Heart right ventricle (tissue), 16 donors: ENCODE measurements around the gene PLSCR5. TPM values are rescaled to one million over a fixed set of nuclear protein-coding genes. Genes with fewer than 3 reads are reported as not detected.

Experiments
- ATAC-seq, 8 donors: fragments of 200-7000 bp; cut with Tn5 transposase; one replicate each; pipeline ENCODE4 v1.9.1; 2020; ENCODE audit warnings: mild to moderate bottlenecking in 8 of 8, moderate library complexity in 8 of 8, moderate number of reproducible peaks in 1 of 8
- DNase-seq, 2 donors: peaks; one replicate each; pipeline ENCODE4 v3.0.0-alpha.2; 2020
- H3K27ac ChIP-seq, 10 donors: fragments of 200-600 bp; sonication (generic) in 2 of 10; one replicate each; pipeline versions ENCODE4 v1.5.0 to v1.8.0; 2020 to 2022; ENCODE audit warnings: mild to moderate bottlenecking in 3 of 10
- H3K27me3 ChIP-seq, 7 donors: fragments of 200-600 bp; one replicate each; pipeline ENCODE4 v1.8.0; 2021 to 2022; ENCODE audit warnings: mild to moderate bottlenecking in 2 of 7
- H3K36me3 ChIP-seq, 9 donors: fragments of 200-600 bp; sonication (generic) in 1 of 9; one replicate each; pipeline versions ENCODE4 v1.5.0 to v1.8.0; 2020 to 2022; ENCODE audit warnings: mild to moderate bottlenecking in 2 of 9
- H3K4me1 ChIP-seq, 9 donors: fragments of 200-600 bp; sonication (generic) in 1 of 9; one replicate each; pipeline versions ENCODE4 v1.5.0 to v1.8.0; 2020 to 2022; ENCODE audit warnings: mild to moderate bottlenecking in 4 of 9
- H3K4me3 ChIP-seq, 10 donors: fragments of 200-600 bp; sonication (generic) in 2 of 10; one replicate each; pipeline versions ENCODE4 v1.5.0 to v1.8.0; 2020 to 2022; ENCODE audit warnings: mild to moderate bottlenecking in 7 of 10, moderate library complexity in 2 of 10
- H3K9me3 ChIP-seq, 11 donors: fragments of 200-600 bp in 10 of 11; sonication (generic) in 2 of 11; one replicate each; pipeline versions ENCODE4 v1.5.0 to v1.8.0; 2013 to 2022; ENCODE audit warnings: mild to moderate bottlenecking in 2 of 11, control low read depth in 1 of 11, moderate library complexity in 1 of 11
- CTCF ChIP-seq, 9 donors: fragments of 200-600 bp; sonication (generic) in 2 of 9; IDR thresholded peaks; one replicate each; pipeline versions ENCODE4 v1.5.0 to v1.8.0; 2021 to 2022; ENCODE audit warnings: antibody characterized with exemption in 9 of 9, mild to moderate bottlenecking in 5 of 9, moderate library complexity in 1 of 9
- WGBS, 2 donors: extraction: QIAGEN DNeasy Blood & Tissue Kit; methylation state at CpG; one replicate each; pipeline ENCODE4 v1.1.7; 2013; ENCODE audit warnings: inconsistent platforms in 1 of 2; 5-methylcytosine and 5-hydroxymethylcytosine counted together
- intact Hi-C, 10 donors: fragments of 100-400 bp; cut with DNase I; formaldehyde crosslinking; loops; one replicate each; pipeline versions ENCODE4 v1.11.1 to v1.14.2; 2022
- polyA plus RNA-seq, 2 donors: library from polyadenylated mRNA; stranded (reverse); fragments of 200-250 nt; gene quantifications; one replicate each; pipeline ENCODE4 v1.2.3, GENCODE V29; 2013
- total RNA-seq, 10 donors: library from RNA; stranded (reverse); fragmentation: NEBNext Ultra II Directional in 3 of 10; extraction: Animal tissue kit (Norgen Biotek cat#: 25700) in 3 of 10; gene quantifications; one replicate each; pipeline versions ENCODE4 v1.2.1 to v1.2.4, GENCODE V29; 2021 to 2023
- donor health status: Arrhythmogenic right ventricular cardiomyopathy.
- donor health status: ischemic (EF 13 %, LVEDD 7.1; RV severe dilation, severe dysfunction).
- donor health status: healthy with polysubstance abuse.
- donor health status: DM: no; HTN: yes; CAD: no.
- donor health status: DM: no; HTN: no; CAD: no.
- donor health status: ischemic (EF 25% LVEDD 6.9; RV normal size, moderate dysfunction).
- donor health status: ischemic (EF 25% LVEDD 5.7; RV mildly dilated, moderate dysfunction).
- donor health status: healthy.
- donor health status: DM: yes; HTN: yes; CAD: no.
- donor health status: Ischemic cardiomyopathy.
- donor health status: ischemic (EF 35%, LVEDD 5.7; RV mildly dilated, moderate dysfunction).
- donor health status: nonischemic (EF 11% LVEDD 7.7; RV severe dilation, severe dysfunction).
- donor health status: DM: yes; HTN: yes; CAD: no.
- donor health status: PGD.
- donor health status: ischemic (EF 29% LVEDD 5.4; RV normal size, mild dysfunction).
- donor health status: nonischemic (EF 23%, LVEDD 6.1; RV moderate dilation, normal function).

PLSCR5 gene
- total and polyA plus RNA-seq, 12 donors: not detected

GRCh38 chr3:146636881-146637280, 31.7 kb upstream of the PLSCR5 start:
- no peak for ATAC-seq
- 83 to 90% methylated on average over 2 of the region's 2 CpGs for WGBS, 2 donors
- H3K27me3 ChIP-seq: no peaks in the 10 kb centered on the region
- H3K4me3 ChIP-seq: no peak overlapping the region
- TF ChIP-seq CTCF (IDR thresholded peaks at IDR 0.05): no peak
- no peaks in the 10 kb centered on the region for H3K9me3 ChIP-seq
- H3K27ac ChIP-seq: no peak overlapping the region
- no peaks in the 10 kb centered on the region for H3K36me3 ChIP-seq
- intact Hi-C loops: no loop called here
- no peak for DNase-seq
- no peaks in the 10 kb centered on the region for H3K4me1 ChIP-seq

GRCh38 chr3:146634346-146634745, 29.2 kb upstream of the PLSCR5 start:
- intact Hi-C loops: no loop called here
- Histone ChIP-seq H3K27me3 (no peaks in the 10 kb centered on the region), H3K4me3 (no peak overlapping the region), H3K27ac (no peak overlapping the region), H3K4me1 (no peaks in the 10 kb centered on the region), H3K9me3 (no peaks in the 10 kb centered on the region), H3K36me3 (no peaks in the 10 kb centered on the region)
- ATAC-seq: no peak
- no peak for DNase-seq
- no peak for TF ChIP-seq CTCF (IDR thresholded peaks at IDR 0.05)
- WGBS, 2 donors: 77 to 81% methylated on average over 3 of the region's 3 CpGs

- Histone ChIP-seq H3K4me1 (peaks cover 0 to 10% (median 0%) of the 10 kb centered on the region in 9 donors), H3K27me3 (no peaks in the 10 kb centered on the region), H3K4me3 (no peak overlapping the region), H3K27ac (no peak overlapping the region), H3K9me3 (no peaks in the 10 kb centered on the region), H3K36me3 (no peaks in the 10 kb centered on the region)
- intact Hi-C loops: no loop called here
- no peak for TF ChIP-seq CTCF (IDR thresholded peaks at IDR 0.05)
- DNase-seq (no peak), ATAC-seq (no peak)
These were observed 23.5 kb upstream of the PLSCR5 start for GRCh38 chr3:146628671-146629070.

GRCh38 chr3:146626403-146627122, 21.4 kb upstream of the PLSCR5 start:
- intact Hi-C loops: no loop called here
- WGBS, 2 donors: 80 to 83% methylated on average over 8 of the region's 8 CpGs
- ATAC-seq: no peak

More at GRCh38 chr3:146626403-146627122, 21.4 kb upstream of the PLSCR5 start:
- Histone ChIP-seq H3K27me3 (no peaks in the 10 kb centered on the region), H3K9me3 (no peaks in the 10 kb centered on the region), H3K27ac (no peak overlapping the region), H3K4me3 (no peak overlapping the region), H3K4me1 (peaks cover 0 to 10% (median 0%) of the 10 kb centered on the region in 9 donors), H3K36me3 (no peaks in the 10 kb centered on the region)
- no peak for DNase-seq
- TF ChIP-seq CTCF (IDR thresholded peaks at IDR 0.05): no peak
